Measurements from ENCODE around the gene HOXA13.

HOXA13 gene

GRCh38 chr7:27159266-27160144 lies 40.4 kb downstream of the HOXA13 start:
- DNase-seq (ENCODE audit: low spot score) = no peak

- no peak for DNase-seq (ENCODE audit: low spot score)
Observed at GRCh38 chr7:27158436-27159265, 41.2 kb downstream of the HOXA13 start.

- no peak for DNase-seq (ENCODE audit: low spot score)
Observed at GRCh38 chr7:27157702-27158431, 42.0 kb downstream of the HOXA13 start.

- no peak for DNase-seq (ENCODE audit: low spot score)
Observed at GRCh38 chr7:27156916-27157701, 42.8 kb downstream of the HOXA13 start.

- no peak for DNase-seq (ENCODE audit: low spot score)
Observed at GRCh38 chr7:27156508-27156898, 43.4 kb downstream of the HOXA13 start, which contains the start of gene HOXA7. TSS of gene HOXA7 (minus strand) at chr7:27156675. CDS start at chr7:27156545, 130 bp downstream.

GRCh38 chr7:27155816-27156507 lies 43.9 kb downstream of the HOXA13 start:
- DNase-seq (ENCODE audit: low spot score) = no peak

GRCh38 chr7:27154901-27155815 lies 44.7 kb downstream of the HOXA13 start:
- DNase-seq (ENCODE audit: low spot score) = no peak

- DNase-seq (ENCODE audit: low spot score) = no peak
Observed at GRCh38 chr7:27154369-27154768, 45.5 kb downstream of the HOXA13 start.

- DNase-seq (ENCODE audit: low spot score) = no peak
Observed at GRCh38 chr7:27153526-27153925, 46.4 kb downstream of the HOXA13 start.

GRCh38 chr7:27152816-27153442 lies 47.0 kb downstream of the HOXA13 start:
- no peak for DNase-seq (ENCODE audit: low spot score)

GRCh38 chr7:27151931-27152815 lies 47.7 kb downstream of the HOXA13 start, which contains the start of gene HOXA3:
TSS of gene HOXA3 (minus strand) at chr7:27152583. CDS start at chr7:27110640, 41,943 bp downstream.
- DNase-seq (ENCODE audit: low spot score) = no peak

- DNase-seq (ENCODE audit: low spot score) = no peak
Observed at GRCh38 chr7:27151341-27151930, 48.5 kb downstream of the HOXA13 start.

GRCh38 chr7:27150568-27151340 lies 49.1 kb downstream of the HOXA13 start:
- peak; percentile 16 for DNase-seq (ENCODE audit: low spot score)

GRCh38 chr7:27149842-27150567 lies 49.9 kb downstream of the HOXA13 start:
- DNase-seq (ENCODE audit: low spot score) = no peak

GRCh38 chr7:27148756-27149641 lies 50.9 kb downstream of the HOXA13 start:
- DNase-seq (ENCODE audit: low spot score) = no peak
